Stimulated activated CD4-positive, alpha-beta T cell treated with anti-CD3 and anti-CD28 coated beads, Interleukin-15, amount 100 ng/mL, for 24 hours (primary cell): ENCODE results near the gene RALGAPA2.

Experiments
- DNase-seq: peaks from one replicate; pipeline ENCODE4 v3.0.0-alpha.2; 2020

Gene RALGAPA2

GRCh38 chr20:20720158-20720557 is 7.7 kb upstream of the RALGAPA2 start:
- no peak for DNase-seq

- DNase-seq: no peak
Measured at GRCh38 chr20:20719411-20719810, 7.0 kb upstream of the RALGAPA2 start.

GRCh38 chr20:20713244-20713765 is 861 bp upstream of the RALGAPA2 start:
- peak; percentile 3 for DNase-seq

- peak; percentile 19 for DNase-seq
Measured at GRCh38 chr20:20712004-20712473, 405 bp downstream of the RALGAPA2 start.

GRCh38 chr20:20711413-20711812 is 1.0 kb downstream of the RALGAPA2 start:
- peak; percentile 25 for DNase-seq

- DNase-seq: peak; percentile 31
Measured at GRCh38 chr20:20710443-20711315, 1.8 kb downstream of the RALGAPA2 start.

- DNase-seq: no peak
Measured at GRCh38 chr20:20709887-20710286, 2.6 kb downstream of the RALGAPA2 start.

GRCh38 chr20:20706285-20706684 is 6.2 kb downstream of the RALGAPA2 start:
- DNase-seq: no peak

GRCh38 chr20:20702330-20703245 is 9.9 kb downstream of the RALGAPA2 start:
- no peak for DNase-seq

- no peak for DNase-seq
Measured at GRCh38 chr20:20699917-20700316, 12.5 kb downstream of the RALGAPA2 start.

- DNase-seq: no peak
Measured at GRCh38 chr20:20699144-20699543, 13.3 kb downstream of the RALGAPA2 start.

- no peak for DNase-seq
Measured at GRCh38 chr20:20697325-20697845, 15.1 kb downstream of the RALGAPA2 start.

- DNase-seq: no peak
Measured at GRCh38 chr20:20695250-20695816, 17.1 kb downstream of the RALGAPA2 start.

GRCh38 chr20:20694591-20694990 is 17.9 kb downstream of the RALGAPA2 start:
- DNase-seq: no peak

GRCh38 chr20:20692587-20692986 is 19.9 kb downstream of the RALGAPA2 start:
- DNase-seq: no peak

GRCh38 chr20:20691477-20692235 is 20.8 kb downstream of the RALGAPA2 start:
- DNase-seq: no peak

GRCh38 chr20:20690676-20691476 is 21.6 kb downstream of the RALGAPA2 start:
- DNase-seq: no peak

- no peak for DNase-seq
Measured at GRCh38 chr20:20687319-20687718, 25.1 kb downstream of the RALGAPA2 start.

- DNase-seq: no peak
Measured at GRCh38 chr20:20685635-20686034, 26.8 kb downstream of the RALGAPA2 start.

- DNase-seq: no peak
Measured at GRCh38 chr20:20683481-20684321, 28.7 kb downstream of the RALGAPA2 start.
